ENCODE data around the gene XPR1. TPM values are rescaled to one million over a fixed set of nuclear protein-coding genes. Genes with fewer than 3 reads are reported as not detected.
A peak's percentile ranks its signal among the peaks of the same experiment; 100 is the strongest.

Gene XPR1
- total and polyA plus RNA-seq, 9 donors = 6.5 to 12.4 (median 9.1) TPM

DNA sequence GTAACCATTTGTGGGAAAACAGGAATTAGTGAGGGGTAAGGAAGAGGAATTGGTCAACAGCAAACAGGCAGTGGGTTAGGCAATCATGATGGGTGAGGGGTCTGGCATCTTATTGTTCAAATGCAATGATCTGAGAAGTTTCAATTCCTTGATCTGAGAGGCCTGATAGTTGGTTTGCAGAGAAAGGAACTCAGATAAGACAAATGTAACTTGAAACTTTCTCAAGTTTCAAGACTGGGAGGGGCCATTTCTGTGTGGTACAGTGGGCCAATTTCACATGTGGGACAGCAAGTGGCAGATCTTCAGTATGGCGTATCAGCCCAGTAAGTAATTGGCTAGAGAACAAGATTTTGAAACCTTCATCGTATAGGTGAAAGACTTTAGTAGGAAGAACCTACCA is 102.5 kb downstream of the XPR1 start:
- Histone ChIP-seq H3K27ac (ENCODE audit: low read length) (no peak overlapping the region), H3K9me3 (replicated peaks; ENCODE audit: control insufficient read depth, low read depth, low read length) (peaks cover 35% of the 10 kb centered on the region), H3K4me1 (ENCODE audit: control insufficient read depth, insufficient read depth, low read length) (no peaks in the 10 kb centered on the region), H3K4me3 (ENCODE audit: low read length) (no peak overlapping the region), H3K36me3 (ENCODE audit: control insufficient read depth, insufficient read depth, low read length) (no peaks in the 10 kb centered on the region), H3K27me3 (ENCODE audit: control insufficient read depth, insufficient read depth, low read length) (no peaks in the 10 kb centered on the region)
- WGBS (ENCODE audit: insufficient coverage) = 90% methylated on average over 2 of the region's 2 CpGs
- DNase-seq = no peak

DNA sequence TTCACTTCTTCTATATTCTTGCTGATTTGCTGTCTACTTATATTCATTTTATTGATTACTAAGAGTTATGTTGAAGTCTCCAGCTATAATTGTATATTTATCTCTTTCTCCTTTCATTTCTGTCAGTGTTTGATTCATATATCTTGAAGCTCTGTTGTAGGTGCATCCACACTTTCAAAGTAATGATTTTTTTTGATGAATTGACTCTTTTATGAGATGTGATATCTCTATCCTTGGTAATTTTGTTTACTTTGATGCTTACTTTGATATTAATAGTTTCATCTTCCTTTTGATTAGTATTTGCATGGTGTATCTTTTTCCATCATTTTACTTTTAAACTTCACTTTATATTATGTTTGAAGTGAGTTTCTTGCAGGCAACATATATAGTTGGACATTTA is 110.8 kb downstream of the XPR1 start:
- Histone ChIP-seq H3K4me3 (ENCODE audit: low read length) (no peak overlapping the region), H3K36me3 (ENCODE audit: control insufficient read depth, insufficient read depth, low read length) (no peaks in the 10 kb centered on the region), H3K27ac (ENCODE audit: low read length) (no peak overlapping the region), H3K4me1 (ENCODE audit: control insufficient read depth, insufficient read depth, low read length) (no peaks in the 10 kb centered on the region), H3K9me3 (replicated peaks; ENCODE audit: control insufficient read depth, low read depth, low read length) (peaks cover 12% of the 10 kb centered on the region), H3K27me3 (ENCODE audit: control insufficient read depth, insufficient read depth, low read length) (no peaks in the 10 kb centered on the region)
- no peak for DNase-seq

DNA sequence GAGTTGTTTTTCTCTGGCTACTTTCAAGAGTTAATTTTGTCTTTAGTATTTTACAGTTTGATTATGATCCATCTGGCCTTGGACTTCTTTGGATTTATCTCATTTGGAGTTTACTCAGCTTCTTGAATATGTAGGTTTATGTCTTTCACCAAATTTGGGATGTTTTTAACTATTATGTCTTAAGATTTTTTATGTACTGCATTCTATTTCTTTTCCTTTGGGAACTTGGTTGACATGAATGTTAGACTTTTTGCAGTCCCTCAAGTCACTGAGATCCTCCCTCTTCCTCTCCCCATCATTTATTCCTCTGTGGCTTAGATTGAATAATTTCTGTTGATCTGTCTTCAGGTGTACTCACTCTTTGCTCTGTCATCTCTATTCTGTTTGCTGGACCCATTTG is 112.0 kb downstream of the XPR1 start:
- H3K9me3 ChIP-seq (replicated peaks; ENCODE audit: control insufficient read depth, low read depth, low read length) = peaks cover 12% of the 10 kb centered on the region
- no peak for DNase-seq

DNA sequence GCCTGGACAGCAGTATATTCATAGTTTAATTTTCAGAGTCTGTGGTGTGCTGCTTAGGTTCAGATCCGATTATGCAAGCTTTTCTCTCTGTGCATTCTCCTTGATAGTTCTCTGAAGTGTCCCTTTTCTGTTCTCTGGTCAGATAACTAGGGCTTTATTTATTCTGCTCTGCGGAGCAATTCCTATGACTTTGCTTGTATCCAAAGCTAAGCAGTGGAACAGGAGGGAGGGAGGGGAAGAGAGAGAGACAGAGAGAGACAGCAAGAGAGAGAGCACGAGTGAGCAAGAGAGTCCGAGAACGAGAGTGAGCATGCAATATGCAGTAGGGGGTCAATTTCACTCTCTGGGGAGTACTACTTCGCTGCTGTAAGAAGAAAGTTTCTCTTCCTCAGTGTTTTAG is 113.3 kb downstream of the XPR1 start:
- DNase-seq = no peak
- Histone ChIP-seq H3K27ac (ENCODE audit: low read length) (no peak overlapping the region), H3K36me3 (ENCODE audit: control insufficient read depth, insufficient read depth, low read length) (no peaks in the 10 kb centered on the region), H3K4me3 (ENCODE audit: low read length) (no peak overlapping the region), H3K27me3 (ENCODE audit: control insufficient read depth, insufficient read depth, low read length) (no peaks in the 10 kb centered on the region), H3K9me3 (replicated peaks; ENCODE audit: control insufficient read depth, low read depth, low read length) (peaks cover 12% of the 10 kb centered on the region), H3K4me1 (ENCODE audit: control insufficient read depth, insufficient read depth, low read length) (no peaks in the 10 kb centered on the region)
- WGBS (ENCODE audit: insufficient coverage) = 81% methylated on average over 2 of the region's 6 CpGs

More for the DNA sequence above, 112.0 kb downstream of the XPR1 start:
- Histone ChIP-seq H3K27me3 (ENCODE audit: control insufficient read depth, insufficient read depth, low read length) (no peaks in the 10 kb centered on the region), H3K4me1 (ENCODE audit: control insufficient read depth, insufficient read depth, low read length) (no peaks in the 10 kb centered on the region), H3K4me3 (ENCODE audit: low read length) (no peak overlapping the region), H3K27ac (ENCODE audit: low read length) (no peak overlapping the region), H3K36me3 (ENCODE audit: control insufficient read depth, insufficient read depth, low read length) (no peaks in the 10 kb centered on the region)

DNA sequence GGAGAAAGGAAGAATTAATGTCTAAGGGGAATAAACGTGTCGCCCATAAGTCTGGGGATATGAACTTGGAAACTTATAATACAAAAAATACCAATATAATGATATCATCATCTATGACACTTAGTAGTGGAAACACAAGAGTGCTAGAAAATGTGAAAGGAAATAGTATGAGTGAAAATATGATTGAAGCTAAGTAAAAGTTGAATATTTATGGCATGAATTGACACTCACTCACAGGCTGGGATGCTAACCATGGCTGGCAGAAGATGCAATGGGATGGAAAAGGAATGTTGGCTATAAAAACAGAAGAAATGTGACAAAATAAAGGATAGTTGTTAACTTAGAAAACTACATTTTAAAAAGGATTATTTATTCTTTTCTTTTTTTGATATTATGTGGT is 120.1 kb downstream of the XPR1 start:
- Histone ChIP-seq H3K4me1 (ENCODE audit: control insufficient read depth, insufficient read depth, low read length) (no peaks in the 10 kb centered on the region), H3K4me3 (ENCODE audit: low read length) (no peak overlapping the region), H3K27ac (ENCODE audit: low read length) (no peak overlapping the region), H3K36me3 (ENCODE audit: control insufficient read depth, insufficient read depth, low read length) (no peaks in the 10 kb centered on the region), H3K9me3 (replicated peaks; ENCODE audit: control insufficient read depth, low read depth, low read length) (no peaks in the 10 kb centered on the region), H3K27me3 (ENCODE audit: control insufficient read depth, insufficient read depth, low read length) (no peaks in the 10 kb centered on the region)
- no peak for DNase-seq
- WGBS (ENCODE audit: insufficient coverage) = no CpG with 5 or more reads among the region's 2 CpGs

DNA sequence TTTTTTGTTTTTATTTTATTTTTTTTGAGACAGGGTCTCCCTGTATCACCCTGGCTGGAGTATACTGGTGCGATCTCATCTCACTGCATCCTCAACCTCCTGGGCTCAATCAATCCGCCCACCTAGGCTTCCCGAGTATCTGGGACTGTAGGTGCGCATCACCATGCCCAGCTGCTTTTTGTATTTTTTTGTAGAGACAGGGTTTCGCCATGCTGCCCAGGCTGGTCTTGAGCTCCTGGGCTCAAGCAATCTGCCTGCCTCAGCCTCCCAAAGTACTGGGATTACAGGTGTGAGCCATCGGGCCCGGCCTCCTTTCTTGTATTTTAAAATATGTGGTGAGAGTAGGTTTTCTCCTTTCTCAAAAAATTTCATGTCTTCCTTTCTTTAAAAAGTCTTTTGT is 122.6 kb downstream of the XPR1 start:
- no CpG with 5 or more reads among the region's 7 CpGs for WGBS (ENCODE audit: insufficient coverage)

DNA sequence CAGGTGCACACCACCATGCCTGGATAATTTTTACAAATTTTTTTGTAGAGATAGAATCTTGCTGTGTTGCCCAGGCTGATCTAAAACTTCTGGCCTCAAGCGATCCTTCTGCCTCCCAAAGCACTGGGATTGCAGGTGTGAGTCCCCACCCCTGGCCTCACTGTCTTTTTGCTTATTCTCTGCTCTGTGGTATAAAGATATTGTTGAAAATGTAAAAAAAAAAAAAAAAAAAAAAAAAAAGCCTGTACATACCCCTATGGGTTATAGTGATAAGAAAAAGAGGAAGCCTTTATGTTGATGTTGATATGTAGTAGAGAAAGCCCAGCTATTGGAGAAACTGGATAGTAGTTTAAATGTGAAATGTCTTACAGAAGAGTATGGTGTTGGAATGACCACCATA is 125.8 kb downstream of the XPR1 start:
- no peak for DNase-seq
- H3K4me1 ChIP-seq (ENCODE audit: control insufficient read depth, insufficient read depth, low read length) = no peaks in the 10 kb centered on the region
- H3K36me3 ChIP-seq (ENCODE audit: control insufficient read depth, insufficient read depth, low read length) = no peaks in the 10 kb centered on the region
- no peaks in the 10 kb centered on the region for H3K9me3 ChIP-seq (replicated peaks; ENCODE audit: control insufficient read depth, low read depth, low read length)
- H3K27ac ChIP-seq (ENCODE audit: low read length) = no peak overlapping the region
- H3K4me3 ChIP-seq (ENCODE audit: low read length) = no peak overlapping the region
- no peaks in the 10 kb centered on the region for H3K27me3 ChIP-seq (ENCODE audit: control insufficient read depth, insufficient read depth, low read length)
- WGBS (ENCODE audit: insufficient coverage) = no CpG with 5 or more reads among the region's 1 CpG

More for the DNA sequence above, 122.6 kb downstream of the XPR1 start:
- no peak for DNase-seq
- no peaks in the 10 kb centered on the region for H3K36me3 ChIP-seq (ENCODE audit: control insufficient read depth, insufficient read depth, low read length)
- H3K4me3 ChIP-seq (ENCODE audit: low read length) = no peak overlapping the region
- no peak overlapping the region for H3K27ac ChIP-seq (ENCODE audit: low read length)
- no peaks in the 10 kb centered on the region for H3K9me3 ChIP-seq (replicated peaks; ENCODE audit: control insufficient read depth, low read depth, low read length)
- H3K27me3 ChIP-seq (ENCODE audit: control insufficient read depth, insufficient read depth, low read length) = no peaks in the 10 kb centered on the region
- H3K4me1 ChIP-seq (ENCODE audit: control insufficient read depth, insufficient read depth, low read length) = no peaks in the 10 kb centered on the region

DNA sequence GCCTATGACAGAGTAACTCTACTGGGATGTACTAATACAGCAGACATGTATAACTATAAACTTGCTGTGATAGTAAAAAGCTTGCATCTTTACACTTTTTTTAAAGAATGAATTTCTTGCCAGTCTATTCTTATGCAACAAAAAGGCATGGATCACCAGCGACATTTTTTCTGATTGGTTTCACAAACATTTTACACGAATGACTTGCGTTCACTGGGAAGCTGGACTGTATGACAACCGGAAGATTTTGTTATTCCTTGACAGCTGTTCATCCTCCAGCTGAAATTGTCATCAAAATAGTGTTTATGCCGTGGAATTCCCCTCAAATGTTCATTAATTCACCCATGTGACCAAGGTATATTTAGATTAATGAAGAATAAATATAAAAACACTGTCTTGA is 131.0 kb downstream of the XPR1 start:
- no peaks in the 10 kb centered on the region for H3K9me3 ChIP-seq (replicated peaks; ENCODE audit: control insufficient read depth, low read depth, low read length)
- H3K27me3 ChIP-seq (ENCODE audit: control insufficient read depth, insufficient read depth, low read length) = no peaks in the 10 kb centered on the region
- no peaks in the 10 kb centered on the region for H3K36me3 ChIP-seq (ENCODE audit: control insufficient read depth, insufficient read depth, low read length)
- no peaks in the 10 kb centered on the region for H3K4me1 ChIP-seq (ENCODE audit: control insufficient read depth, insufficient read depth, low read length)
- H3K27ac ChIP-seq (ENCODE audit: low read length) = no peak overlapping the region
- WGBS (ENCODE audit: insufficient coverage) = 50% methylated on average over 1 of the region's 5 CpGs
- DNase-seq = peak; percentile 3
- H3K4me3 ChIP-seq (ENCODE audit: low read length) = no peak overlapping the region

DNA sequence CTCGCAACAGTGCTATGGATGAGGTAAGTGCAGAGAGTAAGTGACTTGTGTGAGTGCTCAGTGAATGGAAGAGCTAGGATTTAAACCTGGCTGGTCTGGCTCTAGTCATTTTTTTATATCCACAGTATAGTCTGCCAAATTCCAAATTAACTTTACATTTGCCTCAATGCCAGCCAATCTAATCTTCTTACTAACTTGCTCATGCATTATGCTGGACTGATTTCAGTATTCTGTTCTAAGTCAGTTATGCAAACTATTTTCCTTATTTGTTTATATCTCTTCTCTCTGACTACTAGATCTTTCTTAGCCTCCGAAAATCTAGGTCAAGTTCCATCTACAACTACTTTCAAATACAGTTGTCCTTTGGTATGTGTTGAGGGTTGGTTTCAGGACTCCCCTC is 133.3 kb downstream of the XPR1 start:
- WGBS (ENCODE audit: insufficient coverage) = no CpG with 5 or more reads among the region's 2 CpGs
- no peak overlapping the region for H3K4me3 ChIP-seq (ENCODE audit: low read length)
- no peaks in the 10 kb centered on the region for H3K27me3 ChIP-seq (ENCODE audit: control insufficient read depth, insufficient read depth, low read length)
- no peaks in the 10 kb centered on the region for H3K4me1 ChIP-seq (ENCODE audit: control insufficient read depth, insufficient read depth, low read length)
- no peak overlapping the region for H3K27ac ChIP-seq (ENCODE audit: low read length)
- H3K36me3 ChIP-seq (ENCODE audit: control insufficient read depth, insufficient read depth, low read length) = no peaks in the 10 kb centered on the region
- no peaks in the 10 kb centered on the region for H3K9me3 ChIP-seq (replicated peaks; ENCODE audit: control insufficient read depth, low read depth, low read length)
- DNase-seq = peak; percentile 25

DNA sequence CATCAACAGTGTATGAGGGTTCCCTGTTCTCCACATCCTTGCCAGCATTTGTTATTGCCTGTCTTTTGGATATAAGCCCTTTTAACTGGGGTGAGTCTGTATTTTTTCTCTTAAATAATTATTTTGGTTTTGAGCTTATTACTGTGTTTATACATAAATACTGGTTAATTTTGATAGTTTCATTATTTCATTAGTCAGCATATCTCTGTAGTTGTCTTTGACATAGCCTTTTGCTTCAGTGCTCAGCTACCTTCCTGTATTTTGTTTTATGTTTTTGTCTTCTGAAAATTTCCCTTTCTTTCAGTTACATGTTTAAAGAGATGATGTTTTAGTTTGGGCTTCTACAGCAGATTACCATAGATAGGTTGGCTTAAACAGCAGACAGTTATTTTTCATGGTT is 138.1 kb downstream of the XPR1 start:
- H3K4me1 ChIP-seq (ENCODE audit: control insufficient read depth, insufficient read depth, low read length) = no peaks in the 10 kb centered on the region
- no peaks in the 10 kb centered on the region for H3K9me3 ChIP-seq (replicated peaks; ENCODE audit: control insufficient read depth, low read depth, low read length)
- no peak overlapping the region for H3K27ac ChIP-seq (ENCODE audit: low read length)
- no peaks in the 10 kb centered on the region for H3K36me3 ChIP-seq (ENCODE audit: control insufficient read depth, insufficient read depth, low read length)
- DNase-seq = no peak
- no peaks in the 10 kb centered on the region for H3K27me3 ChIP-seq (ENCODE audit: control insufficient read depth, insufficient read depth, low read length)
- H3K4me3 ChIP-seq (ENCODE audit: low read length) = no peak overlapping the region

DNA sequence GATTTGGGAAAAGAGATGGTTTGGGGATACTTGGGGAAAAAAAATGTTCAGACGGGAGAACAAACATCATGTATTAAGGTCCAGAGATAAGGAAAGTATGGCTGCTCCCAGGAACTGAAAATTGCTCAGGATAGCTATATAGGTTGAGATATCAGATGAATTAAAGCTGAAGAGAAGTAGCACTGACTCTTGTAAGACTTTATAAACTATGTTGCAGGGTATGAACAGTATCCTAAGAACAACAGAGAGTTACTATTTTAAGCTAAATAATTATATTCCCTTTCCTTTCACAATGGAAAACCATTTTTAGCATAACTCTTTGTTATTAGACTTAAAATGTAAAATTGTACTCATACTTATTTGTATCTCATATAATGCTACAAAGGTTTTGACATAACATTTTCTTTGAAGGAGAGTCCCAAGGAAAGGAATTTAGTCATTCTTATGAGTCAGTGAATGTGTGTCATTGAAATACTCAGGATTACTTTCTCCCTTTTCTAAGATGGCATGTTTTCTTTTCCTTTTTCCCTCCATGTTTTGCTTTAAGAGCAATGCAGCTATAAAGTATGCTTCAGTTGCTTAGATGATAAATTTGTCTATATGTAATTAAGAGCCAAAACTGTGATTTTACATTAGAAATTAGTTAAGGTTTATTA is 141.5 kb downstream of the XPR1 start:
- no peak overlapping the region for H3K4me3 ChIP-seq (ENCODE audit: low read length)
- no peak for DNase-seq
- H3K9me3 ChIP-seq (replicated peaks; ENCODE audit: control insufficient read depth, low read depth, low read length) = no peaks in the 10 kb centered on the region
- H3K4me1 ChIP-seq (ENCODE audit: control insufficient read depth, insufficient read depth, low read length) = no peaks in the 10 kb centered on the region
- H3K27me3 ChIP-seq (ENCODE audit: control insufficient read depth, insufficient read depth, low read length) = no peaks in the 10 kb centered on the region
- no peaks in the 10 kb centered on the region for H3K36me3 ChIP-seq (ENCODE audit: control insufficient read depth, insufficient read depth, low read length)
- H3K27ac ChIP-seq (ENCODE audit: low read length) = no peak overlapping the region
- 88% methylated on average over 1 of the region's 1 CpG for WGBS (ENCODE audit: insufficient coverage)
